ENCODE results near the gene SLTM. TPM values are rescaled to one million over a fixed set of nuclear protein-coding genes. Genes with fewer than 3 reads are reported as not detected.

Gene SLTM
- 183 and 193 TPM in 2 replicates for total RNA-seq (2014; rRNA removed; shearing (Covaris generic))

DNA sequence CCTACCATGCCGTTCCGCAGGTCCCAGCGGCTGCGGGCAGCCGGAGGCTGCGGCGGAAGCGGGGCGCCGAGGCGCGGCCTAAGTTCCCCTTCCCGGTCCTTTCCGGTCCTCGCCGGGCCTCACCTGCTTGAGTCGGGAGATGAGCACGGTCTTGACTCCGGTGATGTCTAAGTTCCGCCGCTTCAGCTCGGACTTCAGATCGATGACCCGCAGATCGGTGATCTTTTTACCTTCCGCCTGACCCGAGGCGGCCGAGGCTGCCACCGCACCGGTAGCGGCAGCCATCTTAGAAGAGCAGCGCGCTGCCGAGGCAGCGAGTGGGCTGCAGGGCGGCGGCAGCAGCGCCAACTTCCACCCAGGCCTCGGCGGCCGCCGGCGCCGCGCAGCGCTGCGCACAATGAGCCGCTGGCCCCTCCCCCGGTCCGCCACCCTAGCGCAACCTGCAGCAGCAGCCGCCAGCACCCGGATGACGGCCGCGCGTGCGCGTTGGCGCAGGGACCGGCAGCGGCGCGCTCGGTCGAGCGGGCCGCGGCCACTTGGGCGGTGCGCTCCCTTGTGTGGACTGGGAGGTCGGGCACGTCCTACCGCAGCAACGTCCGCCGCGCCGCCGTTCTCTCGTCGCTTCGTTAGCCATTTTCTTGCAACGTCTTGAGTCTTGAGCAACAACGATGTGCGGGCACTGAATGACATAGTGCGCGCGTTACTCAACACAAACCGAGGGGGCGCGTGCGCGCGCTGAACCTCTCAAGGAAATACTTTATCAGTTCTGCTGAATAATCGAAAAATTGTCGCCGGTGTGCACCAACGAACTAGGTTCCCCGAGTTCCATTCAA, at the start of gene SLTM:
SLTM (minus strand) TSS at position 399 of the 833 bp plus-strand sequence; CDS start at position 285, 114 bp downstream.

Small RNAs within 50 kb of the gene (small RNA-seq; reads per million reads assigned to genes)
- not detected for gene ZNF444P1

Other genes with a start within 250 kb of the SLTM start
- gene ADAM10, start 184.0 kb downstream of the SLTM start, total RNA-seq (2014; rRNA removed; shearing (Covaris generic)): 183 and 184 TPM in 2 replicates
- gene MINDY2, start 162.4 kb downstream of the SLTM start, total RNA-seq (2014; rRNA removed; shearing (Covaris generic)): 16.4 and 16.7 TPM in 2 replicates
- 6.9 and 11.6 TPM in 2 replicates for gene RNF111, start 54.0 kb upstream of the SLTM start, total RNA-seq (2014; rRNA removed; shearing (Covaris generic))
- 58.1 and 61.1 TPM in 2 replicates for gene CCNB2, start 171.5 kb upstream of the SLTM start, total RNA-seq (2014; rRNA removed; shearing (Covaris generic))